GM21576 (cell line): ENCODE data around the gene TMEM135.
"Not testable (repeated sequence)": the region's sequence is repeated elsewhere in the genome, so short reads cannot be mapped to it uniquely, and the experiment has no call there.

ENCODE experiments used
- ATAC-seq: cut with Tn5 transposase; IDR thresholded peaks from one replicate; pipeline ENCODE4 v1.9.1; 2021; ENCODE audit warnings: mild to moderate bottlenecking, moderate library complexity; ENCODE audit not compliant: unreplicated experiment

Gene TMEM135

DNA sequence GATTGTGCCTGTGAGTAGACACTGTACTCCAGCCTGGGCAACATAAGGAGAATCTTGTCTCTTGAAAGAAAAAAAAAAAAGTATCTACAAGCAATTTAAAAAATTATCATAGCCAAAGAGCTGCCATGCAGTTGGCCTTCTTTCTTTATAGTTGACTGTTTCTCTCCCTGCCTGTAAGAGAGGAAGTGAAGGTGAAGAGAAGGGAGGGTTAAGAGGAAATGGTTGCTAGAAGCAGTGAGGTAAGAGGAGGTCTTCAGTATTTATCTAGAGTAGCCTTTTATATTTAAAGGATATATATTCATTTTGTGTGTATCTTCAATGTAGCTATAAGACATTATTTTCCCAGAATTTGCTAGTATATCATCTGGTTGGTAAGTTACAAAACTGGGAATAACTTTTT lies 217.9 kb downstream of the TMEM135 start:
- no peak for ATAC-seq

GRCh38 chr11:87256694-87257340 lies 219.1 kb downstream of the TMEM135 start:
- ATAC-seq = no peak

DNA sequence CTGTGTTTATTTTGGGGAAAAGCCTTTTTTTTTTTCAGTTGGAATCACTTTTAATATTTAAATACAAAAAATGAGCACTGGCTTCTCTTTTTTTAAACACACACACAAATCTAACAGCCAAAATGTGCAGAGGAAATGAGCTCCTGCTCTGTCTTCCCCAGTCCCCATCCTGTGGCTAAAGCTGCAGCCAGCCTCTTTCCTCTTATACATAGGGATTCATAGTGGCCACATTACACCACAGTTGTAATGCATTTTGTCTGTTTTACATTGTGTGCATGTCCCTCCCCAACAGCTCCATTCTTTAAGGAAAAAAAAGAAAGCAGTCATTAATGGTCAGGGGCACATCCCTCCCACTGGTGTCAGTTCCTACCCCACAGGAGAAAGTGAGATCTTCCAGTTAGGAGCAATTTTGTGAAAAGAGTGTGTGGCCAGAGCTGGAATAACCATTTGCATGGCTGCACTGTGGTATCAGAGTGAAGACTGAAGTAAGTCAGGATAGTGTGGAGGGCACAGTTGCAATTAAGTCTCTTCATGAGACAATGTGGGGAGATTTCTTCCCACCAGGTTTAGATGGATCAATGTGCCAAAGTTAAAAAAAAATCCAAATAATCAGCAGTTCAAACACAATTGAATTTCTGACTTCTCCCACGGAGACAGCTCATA lies 220.6 kb downstream of the TMEM135 start:
- ATAC-seq = no peak

DNA sequence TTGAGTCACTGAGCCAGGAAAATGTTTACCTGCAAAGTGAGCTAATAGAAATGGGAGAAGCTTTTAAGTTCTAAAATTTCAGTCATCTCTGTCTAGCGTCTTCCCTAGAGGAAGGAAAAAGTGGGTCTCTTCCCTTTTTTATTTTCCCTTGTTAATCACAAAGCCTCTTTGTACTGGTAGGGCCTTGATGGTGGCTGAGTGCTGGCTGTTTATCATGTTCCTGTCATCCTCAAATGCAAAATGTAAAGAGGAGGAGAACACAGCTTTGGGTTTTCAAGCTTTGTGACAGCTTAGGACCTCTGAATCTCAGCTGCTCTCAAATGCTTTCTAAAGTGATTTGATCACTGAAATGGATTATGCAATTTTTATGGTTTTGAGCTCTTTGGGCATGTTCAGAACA lies 222.0 kb downstream of the TMEM135 start:
- no peak for ATAC-seq

DNA sequence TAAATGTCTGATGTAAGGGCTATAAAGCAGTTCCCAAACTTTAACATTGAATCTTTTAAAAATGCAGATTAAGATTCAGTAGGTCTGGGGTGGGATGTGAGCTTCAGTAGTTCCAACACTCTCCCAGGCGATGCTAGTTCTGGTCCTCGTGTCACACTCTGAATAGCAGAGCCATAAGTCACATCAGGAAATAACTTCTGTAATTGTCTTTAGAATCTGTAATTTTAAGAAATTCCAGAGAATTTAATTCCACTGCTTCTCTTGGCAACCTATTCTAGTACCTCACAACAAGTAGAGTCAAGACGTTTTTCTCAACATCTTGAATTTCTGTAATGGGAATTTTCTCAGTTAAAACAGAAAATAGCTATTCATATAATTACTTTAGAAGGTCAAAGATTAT lies 223.1 kb downstream of the TMEM135 start:
- ATAC-seq = no peak

DNA sequence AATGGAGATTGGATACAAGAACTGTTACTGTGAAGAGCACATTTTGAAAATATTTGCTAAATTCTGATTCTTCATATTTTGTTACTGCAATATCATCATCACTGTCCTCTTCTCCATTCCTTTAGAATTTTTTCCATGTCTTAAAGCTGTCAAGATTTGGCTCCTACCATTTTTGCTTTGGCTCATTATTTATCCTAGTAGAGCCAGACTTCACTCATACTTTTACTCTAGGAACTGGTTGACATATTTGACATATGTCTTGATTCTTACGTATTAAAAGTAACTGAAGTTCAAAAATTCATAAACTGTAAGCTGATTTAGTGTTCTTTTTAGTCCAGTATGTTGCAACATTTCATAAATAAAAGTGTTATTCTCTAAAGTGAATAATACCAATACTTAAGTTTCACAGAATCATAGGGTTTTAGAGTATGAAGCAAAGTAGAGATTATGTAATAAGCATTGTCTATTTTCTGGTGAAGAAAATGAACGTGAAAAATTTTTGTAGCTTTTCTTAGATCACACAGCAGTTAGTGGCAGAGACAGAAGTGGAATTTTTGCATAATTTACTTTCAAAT lies 225.6 kb downstream of the TMEM135 start:
- ATAC-seq = no peak

DNA sequence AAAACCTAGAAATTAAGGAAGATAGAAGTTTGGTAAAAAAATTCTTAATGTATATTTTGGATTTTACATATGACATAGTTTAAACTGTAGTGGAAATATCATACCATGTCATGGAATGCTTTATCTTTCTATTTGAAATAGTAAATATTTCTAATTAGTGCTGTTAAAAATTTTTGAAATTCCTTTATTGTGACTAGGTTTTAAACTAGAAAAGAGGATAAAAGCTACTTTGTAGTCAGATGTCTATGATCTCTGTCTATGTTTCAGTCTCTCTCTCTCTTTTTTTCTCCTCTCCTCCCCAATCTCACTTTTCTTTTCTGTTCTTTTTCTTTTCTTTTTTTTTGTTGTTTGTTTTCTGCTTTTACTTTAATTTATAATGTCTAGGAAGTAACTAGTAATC lies 226.2 kb downstream of the TMEM135 start:
- no peak for ATAC-seq

GRCh38 chr11:87265132-87265531 lies 227.4 kb downstream of the TMEM135 start:
- no peak for ATAC-seq

DNA sequence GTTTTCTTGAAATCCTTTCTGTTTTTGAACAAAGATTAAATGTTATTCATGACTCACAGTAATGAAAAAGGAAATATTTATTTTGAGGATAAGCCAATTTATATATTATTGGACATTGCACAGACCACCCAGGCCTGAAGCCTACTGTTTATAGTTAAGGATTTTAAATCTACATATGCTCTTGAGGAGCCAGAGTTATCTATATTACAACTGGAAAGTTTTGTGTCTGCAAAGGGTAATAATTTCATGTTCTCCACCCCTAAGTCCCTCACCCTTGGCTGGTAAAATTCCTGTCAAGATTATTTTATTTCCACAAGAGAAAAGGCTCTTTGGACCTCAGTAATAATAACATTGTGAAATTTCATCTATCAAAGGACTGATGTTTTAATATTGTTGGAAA lies 228.2 kb downstream of the TMEM135 start:
- ATAC-seq = no peak

DNA sequence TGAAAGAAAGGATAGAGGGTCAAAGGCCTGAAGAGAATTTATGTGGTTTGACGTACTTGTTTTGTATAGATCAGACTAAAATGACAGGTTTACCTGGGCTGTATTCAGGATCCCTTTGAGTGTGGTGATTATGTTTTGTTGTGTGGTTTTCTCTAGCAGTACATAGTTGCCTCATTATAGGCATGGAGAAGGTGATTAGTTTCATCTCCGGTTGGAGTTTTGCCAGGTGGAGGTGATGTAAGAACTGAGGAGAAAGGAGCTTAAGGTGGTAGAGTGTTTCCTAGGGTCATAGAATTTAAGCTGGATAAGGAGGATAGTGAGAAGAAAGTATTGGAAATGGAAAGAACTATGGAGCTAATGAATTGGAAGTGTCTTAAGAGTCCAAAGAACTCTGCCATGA lies 229.0 kb downstream of the TMEM135 start:
- ATAC-seq = no peak

DNA sequence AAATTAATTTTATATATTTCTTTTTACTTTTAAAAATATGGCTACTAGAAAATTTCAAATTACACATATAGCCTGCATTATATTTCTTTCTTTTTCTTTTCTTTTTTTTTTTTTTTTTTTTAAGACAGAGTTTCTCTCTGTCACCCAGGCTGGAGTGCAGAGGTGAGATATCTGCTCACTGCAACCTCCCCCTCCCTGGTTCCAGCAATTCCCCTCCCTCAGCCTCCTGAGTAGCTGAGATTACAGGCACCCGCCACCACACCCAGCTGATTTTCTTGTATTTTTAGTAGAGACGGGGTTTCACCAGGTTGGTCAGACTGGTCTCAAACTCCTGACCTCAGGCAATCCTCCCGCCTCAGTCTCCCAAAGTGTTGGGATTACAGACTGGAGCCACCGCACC lies 234.2 kb downstream of the TMEM135 start:
- not testable (repeated sequence) for ATAC-seq

- ATAC-seq = no peak
Observed at GRCh38 chr11:87275176-87275575, 237.4 kb downstream of the TMEM135 start.

DNA sequence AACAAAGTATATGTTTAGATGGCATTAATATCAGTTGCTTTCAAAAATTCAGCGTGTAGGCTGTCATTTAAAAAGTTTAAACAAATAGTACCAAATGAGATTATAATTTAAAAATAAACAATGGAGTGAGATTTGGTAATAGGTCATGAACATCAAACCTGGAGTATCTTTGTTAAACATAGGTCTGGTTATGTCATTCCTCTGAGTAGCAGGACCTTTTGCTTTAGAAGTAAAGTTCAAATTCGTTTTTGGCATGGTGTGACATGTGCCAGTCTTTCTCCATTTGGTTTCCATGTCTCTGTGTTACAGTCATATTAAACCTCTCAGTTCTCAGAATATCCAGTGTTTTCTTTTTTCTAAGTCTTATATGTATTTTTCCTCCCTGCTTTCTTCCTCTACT lies 242.4 kb downstream of the TMEM135 start:
- no peak for ATAC-seq

- no peak for ATAC-seq
Observed at GRCh38 chr11:87281496-87281895, 243.8 kb downstream of the TMEM135 start.

- no peak for ATAC-seq
Observed at GRCh38 chr11:87284306-87284705, 246.6 kb downstream of the TMEM135 start.

GRCh38 chr11:87285674-87286073 lies 247.9 kb downstream of the TMEM135 start:
- not testable (repeated sequence) for ATAC-seq

- no peak for ATAC-seq
Observed at GRCh38 chr11:87286338-87286737, 248.6 kb downstream of the TMEM135 start.

DNA sequence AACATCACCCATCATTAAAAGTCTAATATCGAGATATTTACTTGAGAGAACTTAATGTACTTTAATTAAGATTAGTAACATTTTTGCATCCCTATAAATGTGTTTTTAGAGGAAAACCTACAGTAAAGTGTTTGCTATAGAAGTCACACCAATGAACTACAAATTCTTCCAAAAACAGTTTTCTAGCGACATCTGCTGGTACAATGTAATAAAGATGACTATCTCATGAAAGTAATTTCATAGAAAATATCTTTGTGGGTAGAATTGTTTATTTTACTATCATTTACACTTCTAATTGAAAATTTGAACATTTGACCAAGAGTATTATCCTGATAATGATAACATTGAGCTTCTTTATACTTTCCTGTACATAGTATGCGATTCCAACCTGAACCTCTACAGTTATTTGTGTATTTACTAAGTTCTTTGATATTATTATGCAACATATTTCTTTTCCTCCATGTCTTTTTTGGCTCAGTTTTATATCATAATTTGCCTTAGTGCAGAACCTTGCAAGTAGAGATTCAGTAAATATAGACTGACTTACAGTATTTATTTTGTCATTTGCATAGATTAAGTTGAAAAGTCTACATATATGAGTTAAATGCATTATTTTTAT lies 252.7 kb downstream of the TMEM135 start:
- ATAC-seq = no peak

- ATAC-seq = no peak
Observed at GRCh38 chr11:87292598-87292997, 254.9 kb downstream of the TMEM135 start.

DNA sequence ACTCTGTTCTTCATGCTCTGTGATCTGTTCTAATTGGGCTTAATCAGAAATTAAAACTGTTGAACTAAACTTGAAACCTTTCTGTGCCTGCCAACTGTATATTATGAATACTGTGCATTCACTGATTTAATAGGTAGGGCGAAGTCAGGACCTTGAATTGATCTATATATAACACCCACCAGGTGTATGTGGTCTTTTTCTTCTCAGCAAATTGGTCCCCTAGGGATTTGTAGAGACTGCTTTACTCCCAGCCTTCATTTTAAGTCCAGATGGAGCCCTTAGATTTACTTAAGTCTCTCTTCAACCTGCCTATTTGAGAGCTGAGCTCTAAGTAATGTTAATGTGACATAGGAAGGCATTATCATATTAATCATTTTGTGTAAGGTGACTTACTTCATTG lies 257.5 kb downstream of the TMEM135 start:
- ATAC-seq = no peak

- ATAC-seq = no peak
Observed at GRCh38 chr11:87296627-87297026, 258.9 kb downstream of the TMEM135 start.

DNA sequence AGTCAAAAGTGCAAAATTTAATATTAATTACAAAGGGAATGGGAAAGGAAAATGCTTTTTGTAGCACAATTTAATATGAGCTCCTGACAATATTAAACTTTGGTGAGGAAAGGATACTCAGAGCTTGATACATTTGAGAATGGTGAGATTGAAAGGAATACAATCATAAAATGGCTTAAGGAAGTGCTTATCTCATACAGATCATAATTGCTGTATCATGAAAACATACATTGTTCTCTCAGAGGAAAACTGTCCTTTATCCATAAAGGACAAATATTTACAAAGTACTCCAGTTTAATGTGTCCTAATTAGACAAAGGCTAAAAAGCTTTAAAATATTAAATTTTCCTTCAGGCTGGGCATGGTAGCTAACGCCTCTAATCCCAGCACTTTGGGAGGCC lies 260.4 kb downstream of the TMEM135 start:
- ATAC-seq = no peak
